Panc1 (cell line): ENCODE results near the gene SLC52A1. TPM values are rescaled to one million over a fixed set of nuclear protein-coding genes. Genes with fewer than 3 reads are reported as not detected.

Experiments
- ATAC-seq: fragments of 200-7000 bp; cut with Tn5 transposase; 2 replicates; pipeline ENCODE4 v1.9.1; 2020; ENCODE audit warnings: mild to moderate bottlenecking, moderate library complexity
- BruUV-seq: library from RNA; stranded (reverse); fragments of 400-500 nt; replicated peaks from 2 replicates; lab custom pipeline; 2021; lab: Mats Ljungman, UMichigan
- CTCF ChIA-PET: fragments of 300-600 bp; sonication (Branson Sonifier 250); formaldehyde crosslinking; loops from one replicate; lab custom pipeline; 2022; ENCODE audit warnings: antibody characterized with exemption; lab: Charles Lee
- POLR2A ChIA-PET: fragments of 300-600 bp; sonication (Branson Sonifier 250); formaldehyde crosslinking; loops from one replicate; lab custom pipeline; 2022; ENCODE audit warnings: antibody characterized with exemption; lab: Charles Lee
- DNase-seq: peaks from one replicate; pipeline ENCODE4 v3.0.0-alpha.2; 2010; ENCODE audit warnings: low read depth, low spot score
- H3K27ac ChIP-seq: 2 replicates; pipeline ENCODE4 v1.5.1; 2011; ENCODE audit warnings: mild to moderate bottlenecking, low read length, inconsistent platforms
- H3K27me3 ChIP-seq: fragments of 200-500 bp; sonication (Bioruptor generic); 2 replicates; pipeline ENCODE4 v1.6.0; 2014; ENCODE audit warnings: low read length, inconsistent platforms; ENCODE audit not compliant: control insufficient read depth, insufficient read depth
- H3K36me3 ChIP-seq: fragments of 200-500 bp; sonication (Bioruptor generic); 2 replicates; pipeline ENCODE4 v1.5.1; 2014; ENCODE audit warnings: inconsistent platforms, mild to moderate bottlenecking, low read length, moderate library complexity; ENCODE audit not compliant: control insufficient read depth, insufficient read depth
- H3K4me1 ChIP-seq: 2 replicates; pipeline ENCODE4 v1.5.1; 2011; ENCODE audit warnings: inconsistent platforms, mild to moderate bottlenecking, low read length, moderate library complexity; ENCODE audit not compliant: control insufficient read depth, insufficient read depth
- H3K4me3 ChIP-seq, 2 experiments: 2 replicates each; pipeline ENCODE4 v1.5.1; 2011 to 2012; ENCODE audit warnings: low read depth in 2 of 2, low read length in 2 of 2, mild to moderate bottlenecking in 2 of 2, inconsistent platforms in 1 of 2, moderate library complexity in 1 of 2
- H3K9me3 ChIP-seq: fragments of 200-500 bp; sonication (Bioruptor generic); 2 replicates; pipeline ENCODE4 v1.5.1; 2014; ENCODE audit warnings: low read depth, mild to moderate bottlenecking, inconsistent platforms, low read length, moderate library complexity; ENCODE audit not compliant: control insufficient read depth, insufficient read depth
- CTCF ChIP-seq: fragments of 450-650 bp; IDR thresholded peaks from 2 replicates; pipeline ENCODE4 v1.5.1; 2017; ENCODE audit warnings: mild to moderate bottlenecking
- POLR2AphosphoS5 ChIP-seq: IDR thresholded peaks from 2 replicates; pipeline ENCODE4 v1.6.1; 2012; ENCODE audit warnings: mild to moderate bottlenecking, low read depth, low read length, moderate library complexity
- SIN3A ChIP-seq: IDR thresholded peaks from 2 replicates; pipeline ENCODE4 v1.6.1; 2012; ENCODE audit warnings: low read depth, mild to moderate bottlenecking, low read length, moderate library complexity, borderline replicate concordance; ENCODE audit not compliant: insufficient read depth
- TCF7L2 ChIP-seq: IDR thresholded peaks from 2 replicates; pipeline ENCODE4 v1.6.1; 2011; ENCODE audit warnings: mild to moderate bottlenecking, low read depth, low read length, inconsistent platforms
- in situ Hi-C: cut with HindIII; loops from 2 replicates; pipeline ENCODE4 v1.10.0; 2016; ENCODE audit warnings: low sequenced_read_pairs, low pct_unique_long_range_greater_than_20kb
- intact Hi-C: fragments of 100-400 bp; cut with micrococcal nuclease; formaldehyde crosslinking; loops from one replicate; pipeline ENCODE4 v1.10.0; 2022; ENCODE audit not compliant: unreplicated experiment
- total RNA-seq: library from RNA; stranded (reverse); gene quantifications from one replicate; pipeline ENCODE4 v1.2.1, GENCODE V29; 2021; ENCODE audit not compliant: unreplicated experiment
- TF ChIP-seq, protein P1 (sequence below), 2 experiments: IDR thresholded peaks; 2 replicates each; pipeline ENCODE4 v1.6.1; 2011 to 2012; ENCODE audit warnings: low read depth in 2 of 2, control low read depth in 1 of 2, low read length in 1 of 2, mild to moderate bottlenecking in 1 of 2, moderate library complexity in 1 of 2; ENCODE audit not compliant: insufficient read depth in 1 of 2

The SLC52A1 gene
- total RNA-seq, 1 experiment from 2014 or later: 0.54 TPM

DNA sequence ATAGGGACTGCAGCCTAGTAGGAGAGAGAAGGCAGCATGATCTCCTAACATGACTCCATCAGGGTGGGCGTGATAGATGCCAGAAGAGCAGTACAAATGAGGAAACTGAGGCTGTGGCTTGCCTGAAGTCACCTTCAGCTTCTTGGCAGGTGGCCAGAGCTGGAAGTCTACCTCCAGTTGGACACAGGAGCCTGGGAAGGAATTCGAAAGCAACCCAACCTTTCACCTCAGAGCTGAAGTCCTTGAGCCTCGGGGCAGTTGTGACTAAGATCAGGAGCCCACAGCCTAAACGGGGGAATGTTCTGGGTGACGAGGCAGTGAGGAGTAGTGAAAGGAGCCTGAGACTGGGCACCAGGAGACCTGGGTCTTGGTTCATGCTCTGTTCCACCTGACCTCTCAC, 9.4 kb upstream of the SLC52A1 start:
- BruUV-seq: no TSS peak
- CTCF ChIA-PET: interaction anchor here (0.7 kb wide), 1 partner anchor 11 kb away, joined by 3 read pairs; no protein-coding TSS in a partner anchor

DNA sequence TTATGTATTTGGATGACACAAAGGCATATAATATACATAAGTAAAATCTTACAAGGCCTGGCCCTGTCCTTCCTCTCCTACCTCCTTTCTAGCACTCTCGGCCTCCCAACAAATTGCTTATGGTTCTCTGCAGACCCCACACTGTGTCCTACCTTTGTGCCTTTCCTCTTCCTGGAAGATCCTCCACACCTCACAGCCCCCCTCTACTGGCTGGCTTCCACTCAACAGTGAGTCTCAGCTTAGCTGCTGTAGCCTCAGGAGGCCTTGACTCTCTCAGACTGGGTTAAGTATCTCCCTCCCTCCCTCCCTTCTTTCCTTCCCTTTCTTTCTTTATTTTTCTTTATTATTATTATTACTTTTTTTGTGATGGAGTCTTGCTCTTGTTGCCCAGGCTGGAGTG, 8.3 kb upstream of the SLC52A1 start:
- DNase-seq (no peak), ATAC-seq (no peak)
- H3K27me3 ChIP-seq: no peaks in the 10 kb centered on the region
- no TSS peak for BruUV-seq
- intact Hi-C loops: no loop called here
- no peak overlapping the region for H3K4me3 ChIP-seq
- TF ChIP-seq TCF7L2: no peak
- TF ChIP-seq, protein P1, sequence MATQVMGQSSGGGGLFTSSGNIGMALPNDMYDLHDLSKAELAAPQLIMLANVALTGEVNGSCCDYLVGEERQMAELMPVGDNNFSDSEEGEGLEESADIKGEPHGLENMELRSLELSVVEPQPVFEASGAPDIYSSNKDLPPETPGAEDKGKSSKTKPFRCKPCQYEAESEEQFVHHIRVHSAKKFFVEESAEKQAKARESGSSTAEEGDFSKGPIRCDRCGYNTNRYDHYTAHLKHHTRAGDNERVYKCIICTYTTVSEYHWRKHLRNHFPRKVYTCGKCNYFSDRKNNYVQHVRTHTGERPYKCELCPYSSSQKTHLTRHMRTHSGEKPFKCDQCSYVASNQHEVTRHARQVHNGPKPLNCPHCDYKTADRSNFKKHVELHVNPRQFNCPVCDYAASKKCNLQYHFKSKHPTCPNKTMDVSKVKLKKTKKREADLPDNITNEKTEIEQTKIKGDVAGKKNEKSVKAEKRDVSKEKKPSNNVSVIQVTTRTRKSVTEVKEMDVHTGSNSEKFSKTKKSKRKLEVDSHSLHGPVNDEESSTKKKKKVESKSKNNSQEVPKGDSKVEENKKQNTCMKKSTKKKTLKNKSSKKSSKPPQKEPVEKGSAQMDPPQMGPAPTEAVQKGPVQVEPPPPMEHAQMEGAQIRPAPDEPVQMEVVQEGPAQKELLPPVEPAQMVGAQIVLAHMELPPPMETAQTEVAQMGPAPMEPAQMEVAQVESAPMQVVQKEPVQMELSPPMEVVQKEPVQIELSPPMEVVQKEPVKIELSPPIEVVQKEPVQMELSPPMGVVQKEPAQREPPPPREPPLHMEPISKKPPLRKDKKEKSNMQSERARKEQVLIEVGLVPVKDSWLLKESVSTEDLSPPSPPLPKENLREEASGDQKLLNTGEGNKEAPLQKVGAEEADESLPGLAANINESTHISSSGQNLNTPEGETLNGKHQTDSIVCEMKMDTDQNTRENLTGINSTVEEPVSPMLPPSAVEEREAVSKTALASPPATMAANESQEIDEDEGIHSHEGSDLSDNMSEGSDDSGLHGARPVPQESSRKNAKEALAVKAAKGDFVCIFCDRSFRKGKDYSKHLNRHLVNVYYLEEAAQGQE (IDR thresholded peaks at IDR 0.05; ENCODE audit: insufficient read depth in 1 of 2, low read depth in 2 of 2, low read length in 1 of 2): no peak
- no peak for TF ChIP-seq SIN3A
- no peak for TF ChIP-seq CTCF
- TF ChIP-seq POLR2AphosphoS5: no peak
- POLR2A ChIA-PET: no interaction called here
- H3K4me1 ChIP-seq: no peaks in the 10 kb centered on the region
- H3K9me3 ChIP-seq: no peaks in the 10 kb centered on the region
- in situ Hi-C loops: no loop called here
- no peak overlapping the region for H3K27ac ChIP-seq
- H3K36me3 ChIP-seq: no peaks in the 10 kb centered on the region
- CTCF ChIA-PET: no interaction called here

More for the DNA sequence above, 9.4 kb upstream of the SLC52A1 start:
- in situ Hi-C loops: no loop called here
- DNase-seq: no peak
- intact Hi-C loops: no loop called here
- Histone ChIP-seq H3K36me3 (no peaks in the 10 kb centered on the region), H3K27me3 (no peaks in the 10 kb centered on the region), H3K4me1 (no peaks in the 10 kb centered on the region), H3K27ac (no peak overlapping the region), H3K4me3 (no peak overlapping the region), H3K9me3 (no peaks in the 10 kb centered on the region)
- TF ChIP-seq SIN3A: no peak
- TF ChIP-seq POLR2AphosphoS5: no peak
- no peak for TF ChIP-seq TCF7L2
- TF ChIP-seq CTCF: no peak
- TF ChIP-seq, protein P1 (IDR thresholded peaks at IDR 0.05; ENCODE audit: insufficient read depth in 1 of 2, low read depth in 2 of 2, low read length in 1 of 2): no peak
- POLR2A ChIA-PET: no interaction called here
- no peak for ATAC-seq
